ENCODE measurements around the gene GABBR1.

The GABBR1 gene

DNA sequence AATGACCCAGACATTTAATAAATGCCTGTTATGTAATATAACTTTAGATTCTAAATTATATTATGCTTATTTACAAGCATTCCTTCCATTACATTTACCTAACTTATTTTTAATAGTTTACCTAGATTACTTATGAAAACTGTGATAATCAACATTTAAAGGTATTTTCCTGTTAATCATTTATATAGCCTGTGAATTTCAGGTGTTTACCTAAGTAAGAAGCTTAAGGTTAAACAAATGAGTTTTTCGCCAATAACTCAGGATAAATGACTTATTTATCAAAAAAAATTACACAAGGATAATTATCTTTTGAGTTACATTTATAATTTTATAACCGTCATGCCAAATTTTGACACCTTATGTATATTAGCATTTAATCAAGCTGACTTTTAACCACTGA, 108.9 kb downstream of the GABBR1 start:
- TF ChIP-seq, protein P1, sequence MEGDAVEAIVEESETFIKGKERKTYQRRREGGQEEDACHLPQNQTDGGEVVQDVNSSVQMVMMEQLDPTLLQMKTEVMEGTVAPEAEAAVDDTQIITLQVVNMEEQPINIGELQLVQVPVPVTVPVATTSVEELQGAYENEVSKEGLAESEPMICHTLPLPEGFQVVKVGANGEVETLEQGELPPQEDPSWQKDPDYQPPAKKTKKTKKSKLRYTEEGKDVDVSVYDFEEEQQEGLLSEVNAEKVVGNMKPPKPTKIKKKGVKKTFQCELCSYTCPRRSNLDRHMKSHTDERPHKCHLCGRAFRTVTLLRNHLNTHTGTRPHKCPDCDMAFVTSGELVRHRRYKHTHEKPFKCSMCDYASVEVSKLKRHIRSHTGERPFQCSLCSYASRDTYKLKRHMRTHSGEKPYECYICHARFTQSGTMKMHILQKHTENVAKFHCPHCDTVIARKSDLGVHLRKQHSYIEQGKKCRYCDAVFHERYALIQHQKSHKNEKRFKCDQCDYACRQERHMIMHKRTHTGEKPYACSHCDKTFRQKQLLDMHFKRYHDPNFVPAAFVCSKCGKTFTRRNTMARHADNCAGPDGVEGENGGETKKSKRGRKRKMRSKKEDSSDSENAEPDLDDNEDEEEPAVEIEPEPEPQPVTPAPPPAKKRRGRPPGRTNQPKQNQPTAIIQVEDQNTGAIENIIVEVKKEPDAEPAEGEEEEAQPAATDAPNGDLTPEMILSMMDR (IDR thresholded peaks at IDR 0.05; ENCODE audit: control extremely low read depth, extremely low read depth, low read depth, missing control alignments): no peak
- DNase-seq (ENCODE audit: extremely low spot score): no peak
- ChIA-PET CTCF (interaction anchor here (1.2 kb wide), 1 partner anchor 30 kb away, joined by 4 read pairs; no protein-coding TSS in a partner anchor), POLR2A (no interaction called here)

DNA sequence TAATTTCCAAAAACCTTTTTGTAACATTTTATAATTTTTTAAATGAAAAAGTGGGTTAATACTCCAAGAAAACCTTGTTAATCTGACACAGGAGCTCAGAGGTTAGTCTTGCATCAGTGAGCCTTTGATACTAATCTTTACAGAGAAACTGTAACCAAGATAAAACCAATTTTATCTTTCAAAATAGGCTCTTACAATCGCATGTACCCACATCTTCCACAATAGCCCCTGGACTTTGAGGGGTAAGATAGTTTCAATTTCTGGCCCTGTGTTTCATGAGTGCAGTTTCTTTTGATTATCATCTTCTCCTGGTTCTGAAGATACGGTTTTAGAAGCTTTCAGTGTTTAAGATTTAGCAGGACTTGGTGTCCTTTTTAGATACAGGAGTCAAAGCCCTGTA, 110.8 kb downstream of the GABBR1 start:
- ChIA-PET CTCF (no interaction called here), POLR2A (no interaction called here)
- TF ChIP-seq, protein P1 (IDR thresholded peaks at IDR 0.05; ENCODE audit: control extremely low read depth, extremely low read depth, low read depth, missing control alignments): no peak
- DNase-seq (ENCODE audit: extremely low spot score): no peak

DNA sequence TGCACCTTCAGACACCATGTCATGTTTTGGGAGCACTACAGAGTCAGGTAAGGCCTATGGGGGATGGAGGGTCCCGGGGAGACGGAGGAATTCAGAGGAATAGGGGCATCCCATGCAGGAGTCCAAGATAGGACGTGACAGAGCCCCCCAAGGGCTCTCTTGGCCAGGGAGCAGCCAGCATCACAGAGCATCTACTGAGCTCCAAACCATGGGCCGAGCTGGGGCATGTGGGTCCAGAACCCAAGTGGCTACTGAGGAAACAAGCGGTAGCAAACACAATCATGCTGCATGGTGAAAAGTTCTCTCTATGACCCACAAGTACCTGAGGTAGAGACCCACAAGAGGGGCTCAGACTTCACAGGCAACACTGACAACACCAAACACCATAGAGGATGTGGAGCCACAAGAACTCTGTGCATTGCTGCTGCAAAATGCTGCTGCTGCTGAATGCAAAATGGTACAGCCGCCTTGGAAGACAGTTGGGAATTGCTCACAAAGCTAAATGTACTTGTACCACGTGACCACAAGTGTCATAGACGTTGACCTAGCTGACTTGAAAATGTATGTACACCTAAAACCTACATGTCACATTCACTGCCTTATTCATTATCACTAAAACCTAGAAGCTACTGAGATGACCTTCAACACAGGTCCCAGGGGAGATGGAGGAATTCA, 111.8 kb downstream of the GABBR1 start:
- CTCF ChIA-PET: no interaction called here
- POLR2A ChIA-PET: no interaction called here
- TF ChIP-seq, protein P1 (IDR thresholded peaks at IDR 0.05; ENCODE audit: control extremely low read depth, extremely low read depth, low read depth, missing control alignments): no peak
- DNase-seq (ENCODE audit: extremely low spot score): no peak

DNA sequence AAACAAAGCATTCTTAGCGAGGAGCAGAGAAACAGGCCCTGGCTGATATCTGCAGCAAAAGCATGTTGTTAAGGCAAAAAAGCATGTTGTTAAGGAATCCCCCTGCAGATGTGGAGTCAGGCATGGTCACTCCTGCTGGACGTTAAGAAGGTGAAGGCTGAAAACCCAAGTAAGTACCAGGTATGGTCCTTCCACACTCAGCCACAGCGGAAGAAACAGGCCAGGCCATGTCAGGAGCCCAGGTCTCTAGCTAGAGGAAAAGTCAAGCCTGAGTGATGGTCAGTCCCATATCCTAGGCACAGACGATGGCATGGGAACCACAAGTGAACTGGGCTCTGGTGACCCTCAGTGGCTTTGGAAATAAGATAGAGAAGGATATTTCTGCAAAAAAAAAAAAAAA, 112.8 kb downstream of the GABBR1 start:
- TF ChIP-seq, protein P1 (IDR thresholded peaks at IDR 0.05; ENCODE audit: control extremely low read depth, extremely low read depth, low read depth, missing control alignments): no peak
- ChIA-PET POLR2A (no interaction called here), CTCF (no interaction called here)
- DNase-seq (ENCODE audit: extremely low spot score): no peak

DNA sequence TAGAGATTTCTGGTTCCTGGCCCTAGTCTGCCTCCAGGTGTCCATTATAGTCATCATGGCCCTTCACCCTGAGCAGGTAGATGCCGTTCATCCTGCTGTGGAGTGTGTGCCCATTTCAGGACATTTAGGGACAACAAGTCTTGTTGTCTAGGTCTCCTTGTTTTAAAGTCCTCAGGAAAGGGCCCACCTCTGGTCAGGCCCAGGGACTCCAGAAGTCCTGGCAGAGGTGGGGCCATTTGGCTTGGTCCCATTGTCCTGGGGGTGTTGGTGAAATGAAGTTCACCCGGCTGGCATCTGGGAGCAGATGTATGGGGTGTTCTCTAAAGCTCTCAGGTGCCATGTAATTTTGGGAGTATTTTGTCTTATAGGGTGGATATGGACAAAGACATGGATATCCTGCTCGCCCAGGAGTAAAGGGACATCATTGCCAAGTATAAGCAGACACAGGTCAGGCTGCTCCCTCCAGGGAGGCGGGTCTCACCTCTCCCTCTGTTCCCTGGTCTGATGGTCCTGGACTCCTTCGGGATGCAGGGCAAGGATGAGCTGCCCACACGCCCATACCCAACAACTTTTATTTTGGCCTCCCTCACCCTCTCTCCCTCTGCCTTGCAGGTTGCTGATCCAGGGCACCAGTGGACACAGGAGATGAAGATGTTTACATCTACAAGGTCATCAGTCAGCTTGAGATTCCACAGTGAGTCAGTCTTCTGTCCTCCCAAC, 113.5 kb downstream of the GABBR1 start:
- ChIA-PET POLR2A (no interaction called here), CTCF (no interaction called here)

DNA sequence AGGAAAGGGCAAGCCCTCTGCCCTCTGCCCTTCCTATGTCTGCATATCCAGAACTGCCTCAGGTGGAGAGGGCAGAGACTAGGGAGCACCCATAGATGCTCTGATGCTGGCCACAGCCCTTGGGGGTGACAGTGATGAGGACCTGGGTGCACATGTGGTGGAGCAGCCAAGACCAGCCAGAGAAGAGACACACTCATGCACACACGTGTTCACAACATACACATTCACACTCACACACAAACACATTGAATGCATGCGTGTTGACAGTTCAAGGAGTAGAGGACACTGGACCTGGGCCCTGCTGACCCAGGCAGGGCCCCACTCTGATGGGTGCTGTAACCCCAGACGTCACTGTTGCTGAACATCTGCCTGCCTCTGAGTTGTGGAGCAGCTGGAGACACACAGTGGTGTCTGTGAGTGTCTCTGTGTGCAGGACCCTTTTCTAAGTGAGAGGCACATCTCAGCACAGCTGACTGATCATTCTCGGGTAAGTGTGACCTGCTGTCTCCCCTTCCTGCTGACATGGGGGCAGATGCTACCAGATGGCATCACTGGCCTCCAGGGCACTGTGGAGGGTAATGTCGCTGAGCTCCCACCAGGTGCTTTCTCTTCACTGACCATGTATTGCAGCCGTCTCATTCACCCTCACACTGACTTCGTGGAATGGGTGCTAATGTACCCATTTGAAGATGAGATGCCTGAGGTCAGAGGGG, 115.1 kb downstream of the GABBR1 start:
- ChIA-PET POLR2A (no interaction called here), CTCF (no interaction called here)
- TF ChIP-seq, protein P1 (IDR thresholded peaks at IDR 0.05; ENCODE audit: control extremely low read depth, extremely low read depth, low read depth, missing control alignments): no peak
- no peak for DNase-seq (ENCODE audit: extremely low spot score)

More for the DNA sequence above, 113.5 kb downstream of the GABBR1 start:
- no peak for DNase-seq (ENCODE audit: extremely low spot score)
- TF ChIP-seq, protein P1 (IDR thresholded peaks at IDR 0.05; ENCODE audit: control extremely low read depth, extremely low read depth, low read depth, missing control alignments): no peak

Measured in GM10248 (cell line).